ENCODE data around the gene FXYD2. TPM values are rescaled to one million over a fixed set of nuclear protein-coding genes. Genes with fewer than 3 reads are reported as not detected.

The FXYD2 gene
- total and polyA plus RNA-seq, 2 of the 13 experiments (the other 11 are each of a cell fraction or from before 2014, with no cell fraction given): 45.9 to 106 TPM

DNA sequence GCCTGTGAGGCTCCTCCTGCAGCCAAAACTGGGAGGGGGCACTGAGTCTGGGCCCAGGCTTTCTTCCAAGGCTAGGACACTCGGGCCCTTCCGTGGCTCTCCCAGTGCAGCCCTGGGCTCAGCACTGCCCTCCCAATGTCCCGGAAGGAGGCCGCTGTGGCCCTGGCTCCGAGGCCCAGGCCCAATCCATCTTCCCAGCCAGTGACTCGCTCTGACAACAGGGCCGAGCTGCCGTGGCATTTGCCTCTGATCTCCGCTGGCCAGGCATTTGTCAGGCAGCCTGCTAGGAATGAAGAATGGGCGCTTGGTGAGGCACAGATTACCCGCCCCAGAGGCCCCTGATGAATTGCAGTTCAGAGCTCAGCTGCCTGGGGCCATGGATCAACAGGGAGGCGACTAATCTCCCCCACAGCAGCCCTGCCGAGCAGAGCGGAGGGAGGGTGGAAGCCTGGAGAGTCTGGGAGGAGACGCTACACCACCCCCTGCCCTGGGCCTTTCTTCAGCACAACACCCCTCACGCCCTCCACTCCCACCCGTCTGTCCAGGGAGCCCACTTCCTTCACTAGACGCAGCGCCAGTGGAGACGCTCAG, 8.3 kb downstream of the FXYD2 start (continued):
- TF ChIP-seq, protein P1, sequence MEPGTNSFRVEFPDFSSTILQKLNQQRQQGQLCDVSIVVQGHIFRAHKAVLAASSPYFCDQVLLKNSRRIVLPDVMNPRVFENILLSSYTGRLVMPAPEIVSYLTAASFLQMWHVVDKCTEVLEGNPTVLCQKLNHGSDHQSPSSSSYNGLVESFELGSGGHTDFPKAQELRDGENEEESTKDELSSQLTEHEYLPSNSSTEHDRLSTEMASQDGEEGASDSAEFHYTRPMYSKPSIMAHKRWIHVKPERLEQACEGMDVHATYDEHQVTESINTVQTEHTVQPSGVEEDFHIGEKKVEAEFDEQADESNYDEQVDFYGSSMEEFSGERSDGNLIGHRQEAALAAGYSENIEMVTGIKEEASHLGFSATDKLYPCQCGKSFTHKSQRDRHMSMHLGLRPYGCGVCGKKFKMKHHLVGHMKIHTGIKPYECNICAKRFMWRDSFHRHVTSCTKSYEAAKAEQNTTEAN (CRISPR knock-in tag; conservative IDR thresholded peaks at IDR 0.05): no peak
- TF ChIP-seq, protein P2, sequence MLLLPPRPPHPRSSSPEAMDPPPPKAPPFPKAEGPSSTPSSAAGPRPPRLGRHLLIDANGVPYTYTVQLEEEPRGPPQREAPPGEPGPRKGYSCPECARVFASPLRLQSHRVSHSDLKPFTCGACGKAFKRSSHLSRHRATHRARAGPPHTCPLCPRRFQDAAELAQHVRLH (CRISPR knock-in tag; IDR thresholded peaks at IDR 0.05; ENCODE audit: borderline replicate concordance, low read depth): no peak
- peak; percentile 83 for TF ChIP-seq ZNF292 (CRISPR knock-in tag; IDR thresholded peaks at IDR 0.05; ENCODE audit: borderline replicate concordance, low read depth)
- TF ChIP-seq MYC (CRISPR knock-in tag; IDR thresholded peaks at IDR 0.05; ENCODE audit: borderline replicate concordance): peak; percentile 19; the same call in 1 of the 2 replicates
- TF ChIP-seq, protein P3, sequence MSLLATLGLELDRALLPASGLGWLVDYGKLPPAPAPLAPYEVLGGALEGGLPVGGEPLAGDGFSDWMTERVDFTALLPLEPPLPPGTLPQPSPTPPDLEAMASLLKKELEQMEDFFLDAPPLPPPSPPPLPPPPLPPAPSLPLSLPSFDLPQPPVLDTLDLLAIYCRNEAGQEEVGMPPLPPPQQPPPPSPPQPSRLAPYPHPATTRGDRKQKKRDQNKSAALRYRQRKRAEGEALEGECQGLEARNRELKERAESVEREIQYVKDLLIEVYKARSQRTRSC (CRISPR knock-in tag; IDR thresholded peaks at IDR 0.05; ENCODE audit: low read depth): no peak
- TF ChIP-seq, protein P4, sequence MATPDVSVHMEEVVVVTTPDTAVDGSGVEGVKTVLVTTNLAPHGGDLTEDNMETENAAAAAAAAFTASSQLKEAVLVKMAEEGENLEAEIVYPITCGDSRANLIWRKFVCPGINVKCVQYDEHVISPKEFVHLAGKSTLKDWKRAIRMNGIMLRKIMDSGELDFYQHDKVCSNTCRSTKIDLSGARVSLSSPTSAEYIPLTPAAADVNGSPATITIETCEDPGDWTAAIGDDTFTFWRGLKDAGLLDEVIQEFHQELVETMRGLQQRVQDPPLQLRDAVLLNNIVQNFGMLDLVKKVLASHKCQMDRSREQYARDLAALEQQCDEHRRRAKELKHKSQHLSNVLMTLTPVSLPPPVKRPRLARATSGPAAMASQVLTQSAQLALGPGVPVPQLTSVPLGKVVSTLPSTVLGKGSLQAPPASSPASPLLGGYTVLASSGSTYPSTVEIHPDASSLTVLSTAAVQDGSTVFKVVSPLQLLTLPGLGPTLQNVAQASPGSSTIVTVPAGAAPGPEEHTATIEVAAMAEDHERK (CRISPR knock-in tag; IDR thresholded peaks at IDR 0.05; ENCODE audit: low read depth): no peak
- no peak for TF ChIP-seq HDAC6 (IDR thresholded peaks at IDR 0.05; ENCODE audit: low read depth, low read length)
- TF ChIP-seq, protein P5, sequence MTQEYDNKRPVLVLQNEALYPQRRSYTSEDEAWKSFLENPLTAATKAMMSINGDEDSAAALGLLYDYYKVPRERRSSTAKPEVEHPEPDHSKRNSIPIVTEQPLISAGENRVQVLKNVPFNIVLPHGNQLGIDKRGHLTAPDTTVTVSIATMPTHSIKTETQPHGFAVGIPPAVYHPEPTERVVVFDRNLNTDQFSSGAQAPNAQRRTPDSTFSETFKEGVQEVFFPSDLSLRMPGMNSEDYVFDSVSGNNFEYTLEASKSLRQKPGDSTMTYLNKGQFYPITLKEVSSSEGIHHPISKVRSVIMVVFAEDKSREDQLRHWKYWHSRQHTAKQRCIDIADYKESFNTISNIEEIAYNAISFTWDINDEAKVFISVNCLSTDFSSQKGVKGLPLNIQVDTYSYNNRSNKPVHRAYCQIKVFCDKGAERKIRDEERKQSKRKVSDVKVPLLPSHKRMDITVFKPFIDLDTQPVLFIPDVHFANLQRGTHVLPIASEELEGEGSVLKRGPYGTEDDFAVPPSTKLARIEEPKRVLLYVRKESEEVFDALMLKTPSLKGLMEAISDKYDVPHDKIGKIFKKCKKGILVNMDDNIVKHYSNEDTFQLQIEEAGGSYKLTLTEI (CRISPR knock-in tag; conservative IDR thresholded peaks at IDR 0.05): no peak
- TF ChIP-seq ZSCAN30 (CRISPR knock-in tag; IDR thresholded peaks at IDR 0.05): no peak
- TF ChIP-seq CENPT (CRISPR knock-in tag; IDR thresholded peaks at IDR 0.05; ENCODE audit: low read depth): no peak
- peak; percentile 37; the same call in 1 of the 2 replicates for TF ChIP-seq PHF21A (CRISPR knock-in tag; IDR thresholded peaks at IDR 0.05)
- TF ChIP-seq HDAC1 (CRISPR knock-in tag; IDR thresholded peaks at IDR 0.05): no peak
- no peak for TF ChIP-seq ZNF543 (CRISPR knock-in tag; IDR thresholded peaks at IDR 0.05)
- TF ChIP-seq NR3C1 (CRISPR knock-in tag; IDR thresholded peaks at IDR 0.05): no peak
- TF ChIP-seq, protein P6, sequence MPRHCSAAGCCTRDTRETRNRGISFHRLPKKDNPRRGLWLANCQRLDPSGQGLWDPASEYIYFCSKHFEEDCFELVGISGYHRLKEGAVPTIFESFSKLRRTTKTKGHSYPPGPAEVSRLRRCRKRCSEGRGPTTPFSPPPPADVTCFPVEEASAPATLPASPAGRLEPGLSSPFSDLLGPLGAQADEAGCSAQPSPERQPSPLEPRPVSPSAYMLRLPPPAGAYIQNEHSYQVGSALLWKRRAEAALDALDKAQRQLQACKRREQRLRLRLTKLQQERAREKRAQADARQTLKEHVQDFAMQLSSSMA (CRISPR knock-in tag; IDR thresholded peaks at IDR 0.05): no peak
- TF ChIP-seq RFX5 (IDR thresholded peaks at IDR 0.05; ENCODE audit: low read depth, low read length): no peak
- TF ChIP-seq, protein P7, sequence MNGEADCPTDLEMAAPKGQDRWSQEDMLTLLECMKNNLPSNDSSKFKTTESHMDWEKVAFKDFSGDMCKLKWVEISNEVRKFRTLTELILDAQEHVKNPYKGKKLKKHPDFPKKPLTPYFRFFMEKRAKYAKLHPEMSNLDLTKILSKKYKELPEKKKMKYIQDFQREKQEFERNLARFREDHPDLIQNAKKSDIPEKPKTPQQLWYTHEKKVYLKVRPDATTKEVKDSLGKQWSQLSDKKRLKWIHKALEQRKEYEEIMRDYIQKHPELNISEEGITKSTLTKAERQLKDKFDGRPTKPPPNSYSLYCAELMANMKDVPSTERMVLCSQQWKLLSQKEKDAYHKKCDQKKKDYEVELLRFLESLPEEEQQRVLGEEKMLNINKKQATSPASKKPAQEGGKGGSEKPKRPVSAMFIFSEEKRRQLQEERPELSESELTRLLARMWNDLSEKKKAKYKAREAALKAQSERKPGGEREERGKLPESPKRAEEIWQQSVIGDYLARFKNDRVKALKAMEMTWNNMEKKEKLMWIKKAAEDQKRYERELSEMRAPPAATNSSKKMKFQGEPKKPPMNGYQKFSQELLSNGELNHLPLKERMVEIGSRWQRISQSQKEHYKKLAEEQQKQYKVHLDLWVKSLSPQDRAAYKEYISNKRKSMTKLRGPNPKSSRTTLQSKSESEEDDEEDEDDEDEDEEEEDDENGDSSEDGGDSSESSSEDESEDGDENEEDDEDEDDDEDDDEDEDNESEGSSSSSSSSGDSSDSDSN (CRISPR knock-in tag; IDR thresholded peaks at IDR 0.05): peak; percentile 76
- TF ChIP-seq SATB2 (CRISPR knock-in tag; IDR thresholded peaks at IDR 0.05): no peak
- TF ChIP-seq DR1 (CRISPR knock-in tag; IDR thresholded peaks at IDR 0.05): no peak
- TF ChIP-seq SMARCC2 (IDR thresholded peaks at IDR 0.05): no peak
- no peak for TF ChIP-seq PAF1 (CRISPR knock-in tag; IDR thresholded peaks at IDR 0.05)
- TF ChIP-seq KAT8 (CRISPR knock-in tag; IDR thresholded peaks at IDR 0.05): no peak

Data from HepG2 (cell line).